Epithelial cell of proximal tubule (primary cell): ENCODE results near the gene REG4. TPM values are rescaled to one million over a fixed set of nuclear protein-coding genes. Genes with fewer than 3 reads are reported as not detected.

Experiments
- DNase-seq: peaks from one replicate; pipeline ENCODE4 v3.0.0-alpha.2; 2011; ENCODE audit warnings: low read depth
- H3K4me3 ChIP-seq: 2 replicates; pipeline ENCODE4 v1.5.1; 2011; ENCODE audit warnings: low read depth, mild to moderate bottlenecking, low read length
- CTCF ChIP-seq: conservative IDR thresholded peaks from 2 replicates; pipeline ENCODE4 v1.5.1; 2012; ENCODE audit warnings: low read depth, mild to moderate bottlenecking, low read length
- total RNA-seq: library from RNA; depleted of rRNA; stranded (reverse); fragments of >200 nt; gene quantifications from 2 replicates; pipeline ENCODE4 v1.2.3, GENCODE V29; 2015

Gene REG4
- total RNA-seq, 1 donor from 2014 or later, result not detected

- peak; percentile 97 for TF ChIP-seq CTCF
- no peak overlapping the region for H3K4me3 ChIP-seq
- no peak for DNase-seq
Observed at GRCh38 chr1:119808972-119809550, 2.2 kb downstream of the REG4 start.

GRCh38 chr1:119808491-119808890, 2.8 kb downstream of the REG4 start:
- no peak for DNase-seq

GRCh38 chr1:119806489-119806888, 4.8 kb downstream of the REG4 start:
- no peak for DNase-seq
- H3K4me3 ChIP-seq, result no peak overlapping the region

More at GRCh38 chr1:119808491-119808890, 2.8 kb downstream of the REG4 start:
- no peak overlapping the region for H3K4me3 ChIP-seq
- no peak for TF ChIP-seq CTCF

GRCh38 chr1:119805746-119806145, 5.5 kb downstream of the REG4 start:
- no peak overlapping the region for H3K4me3 ChIP-seq
- no peak for TF ChIP-seq CTCF
- no peak for DNase-seq

More at GRCh38 chr1:119806489-119806888, 4.8 kb downstream of the REG4 start:
- TF ChIP-seq CTCF, result no peak

GRCh38 chr1:119805247-119805646, 6.0 kb downstream of the REG4 start:
- H3K4me3 ChIP-seq, result no peak overlapping the region
- no peak for DNase-seq
- no peak for TF ChIP-seq CTCF

GRCh38 chr1:119799599-119800177, 11.6 kb downstream of the REG4 start:
- no peak overlapping the region for H3K4me3 ChIP-seq
- no peak for TF ChIP-seq CTCF
- no peak for DNase-seq

- TF ChIP-seq CTCF, result no peak
- no peak for DNase-seq
Observed at GRCh38 chr1:119799003-119799402, 12.3 kb downstream of the REG4 start.

More at GRCh38 chr1:119799003-119799402, 12.3 kb downstream of the REG4 start:
- no peak overlapping the region for H3K4me3 ChIP-seq
